Occipital lobe (tissue), 2 donors: ENCODE measurements around the gene NFIL3. TPM values are rescaled to one million over a fixed set of nuclear protein-coding genes. Genes with fewer than 3 reads are reported as not detected.
A peak's percentile ranks its signal among the peaks of the same experiment; 100 is the strongest.
"Not testable (repeated sequence)": the region's sequence is repeated elsewhere in the genome, so short reads cannot be mapped to it uniquely, and the experiment has no call there.

Experiments
- DNase-seq: peaks from one replicate; lab custom pipeline; 2025; lab: John Stamatoyannopoulos, UW
- total RNA-seq: library from RNA; depleted of rRNA; stranded (reverse); fragments of >200 nt; gene quantifications from one replicate; pipeline ENCODE4 v1.2.3, GENCODE V29; 2014

The NFIL3 gene
- total RNA-seq, 1 donor from 2014 or later = 31.4 TPM

DNA sequence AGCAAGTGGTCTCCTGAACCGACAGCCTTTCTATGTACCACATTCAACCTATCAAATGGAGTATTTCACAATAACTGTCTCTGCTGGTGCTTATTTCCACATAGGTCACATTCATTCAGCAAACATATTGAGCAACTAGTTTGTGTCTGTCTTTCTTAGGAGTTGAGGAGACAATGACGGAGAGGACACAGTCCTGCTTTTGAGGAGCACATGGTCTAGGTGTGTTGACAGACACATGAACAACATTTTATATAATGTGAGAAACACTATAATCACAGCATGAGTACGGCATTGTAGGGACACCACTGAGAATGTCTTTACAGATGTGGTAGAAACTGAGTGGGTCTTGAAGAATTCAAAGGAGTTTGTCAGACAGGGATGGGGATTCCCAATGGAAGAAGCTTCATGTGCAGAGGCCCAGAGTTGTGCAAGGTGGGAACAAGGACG, 28.5 kb downstream of the NFIL3 start:
- no peak for DNase-seq

GRCh38 chr9:91393826-91394225, 29.8 kb downstream of the NFIL3 start:
- no peak for DNase-seq

DNA sequence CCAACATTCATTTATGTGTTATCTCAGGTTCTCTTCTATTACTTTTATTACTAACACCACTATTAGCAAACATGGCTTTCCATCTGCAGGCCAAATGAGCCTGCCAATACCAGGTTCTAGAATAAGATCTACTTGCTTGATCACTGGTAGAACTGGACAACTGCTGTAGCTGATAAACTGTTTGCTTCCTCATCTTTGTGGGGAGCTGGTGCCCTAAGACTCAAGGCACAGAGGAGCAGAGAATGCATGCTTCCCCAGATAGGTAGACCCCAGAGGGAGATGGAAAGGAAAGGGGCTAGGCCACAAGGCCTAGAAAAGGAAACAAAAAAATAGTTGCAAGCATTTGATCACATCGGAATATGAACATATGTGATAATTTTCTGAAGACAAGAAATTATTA, 31.2 kb downstream of the NFIL3 start:
- no peak for DNase-seq

- no peak for DNase-seq
Observed at GRCh38 chr9:91391818-91392217, 31.8 kb downstream of the NFIL3 start.

- DNase-seq = no peak
Observed at GRCh38 chr9:91391412-91391811, 32.2 kb downstream of the NFIL3 start.

DNA sequence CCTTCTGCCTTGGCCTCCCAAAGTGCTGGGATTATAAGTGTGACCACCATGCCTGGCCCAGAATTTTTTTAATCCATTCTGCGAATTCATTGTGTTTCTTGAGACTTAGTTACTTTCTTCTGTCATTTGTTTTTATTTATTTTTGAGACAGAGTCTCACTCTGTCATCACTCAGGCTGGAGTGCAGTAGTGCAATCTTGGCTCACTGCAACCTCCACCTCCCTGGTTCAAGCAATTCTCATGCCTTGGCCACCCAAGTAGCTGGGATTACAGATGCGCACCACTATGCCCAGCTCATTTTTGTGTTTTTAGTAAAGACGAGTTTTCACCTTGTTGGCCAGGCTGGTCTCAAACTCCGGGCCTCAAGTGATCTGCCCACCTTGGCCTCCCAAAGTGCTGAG, 33.9 kb downstream of the NFIL3 start:
- not testable (repeated sequence) for DNase-seq

DNA sequence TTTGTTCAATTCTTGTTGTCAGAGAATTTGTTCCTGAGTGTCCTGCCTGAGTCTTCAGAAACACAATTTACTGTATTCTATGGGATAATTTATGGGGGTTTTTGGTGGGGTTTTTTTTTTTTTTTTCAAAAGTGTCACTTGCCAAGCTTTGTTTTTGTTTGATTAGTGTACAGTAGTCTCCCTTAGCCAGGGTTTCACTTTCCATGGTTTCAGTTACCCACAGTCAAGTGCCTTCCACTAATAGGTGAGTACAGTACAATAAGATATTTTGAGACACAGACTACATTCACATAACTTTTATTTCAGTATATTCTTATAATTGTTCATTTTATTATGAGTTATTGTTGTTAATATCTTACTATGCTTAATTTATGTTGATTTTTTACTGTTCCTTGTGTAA, 36.9 kb downstream of the NFIL3 start:
- no peak for DNase-seq

DNA sequence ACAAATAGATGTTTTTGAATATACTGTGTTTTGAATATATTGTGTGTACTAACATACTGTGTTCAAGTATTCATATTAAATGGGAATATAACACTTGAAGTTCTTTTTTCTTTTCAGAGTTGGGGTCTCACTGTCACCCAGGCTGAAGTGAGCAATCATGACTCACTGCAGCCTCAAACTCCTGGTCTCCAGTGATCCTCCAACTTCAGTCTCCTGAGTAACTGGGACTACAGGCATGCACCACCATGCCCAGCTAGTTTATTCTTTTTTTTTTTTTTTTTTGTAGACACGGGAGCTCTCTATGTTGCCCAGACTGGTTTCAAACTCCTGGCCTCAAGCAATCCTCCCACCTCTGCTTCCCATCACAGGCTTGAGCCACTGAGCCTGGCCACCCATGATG, 38.7 kb downstream of the NFIL3 start:
- DNase-seq = no peak

DNA sequence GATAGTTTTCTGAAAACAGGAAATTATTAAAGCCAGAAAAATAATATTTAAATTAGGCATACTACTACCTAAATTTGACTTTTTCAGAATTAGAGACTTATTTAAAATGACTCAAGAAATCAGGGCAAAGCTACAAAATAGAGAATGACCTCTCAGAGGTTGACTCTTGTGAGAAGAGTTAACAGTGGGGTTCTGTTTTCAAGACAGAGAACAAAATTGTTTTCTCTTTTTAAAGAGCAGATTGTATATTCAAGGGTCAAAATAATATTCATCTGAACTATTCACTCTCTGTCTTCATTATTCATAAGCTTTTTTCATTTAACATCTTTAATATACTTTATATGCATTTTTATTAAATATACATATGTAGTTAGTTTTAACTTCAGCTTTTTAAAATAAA, 40.1 kb downstream of the NFIL3 start:
- DNase-seq = no peak

DNA sequence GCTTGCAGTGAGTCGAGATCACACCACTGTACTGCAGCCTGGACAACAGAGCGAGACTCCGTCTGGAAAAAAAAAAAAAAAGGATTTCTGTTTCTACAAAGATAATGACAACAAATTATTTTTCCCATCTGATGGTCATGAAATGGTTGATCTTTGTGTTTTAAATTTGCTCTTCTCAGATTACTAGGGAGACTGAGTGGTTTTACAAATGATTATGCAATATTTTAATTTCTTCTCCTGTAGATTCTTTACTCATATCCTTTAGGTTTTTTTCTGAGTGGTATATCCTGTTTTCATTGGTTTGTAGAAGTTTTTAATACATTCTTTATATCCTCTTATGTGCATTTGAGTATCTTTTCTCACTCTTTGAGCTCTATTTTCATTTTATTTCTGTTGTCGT, 41.3 kb downstream of the NFIL3 start:
- no peak for DNase-seq

DNA sequence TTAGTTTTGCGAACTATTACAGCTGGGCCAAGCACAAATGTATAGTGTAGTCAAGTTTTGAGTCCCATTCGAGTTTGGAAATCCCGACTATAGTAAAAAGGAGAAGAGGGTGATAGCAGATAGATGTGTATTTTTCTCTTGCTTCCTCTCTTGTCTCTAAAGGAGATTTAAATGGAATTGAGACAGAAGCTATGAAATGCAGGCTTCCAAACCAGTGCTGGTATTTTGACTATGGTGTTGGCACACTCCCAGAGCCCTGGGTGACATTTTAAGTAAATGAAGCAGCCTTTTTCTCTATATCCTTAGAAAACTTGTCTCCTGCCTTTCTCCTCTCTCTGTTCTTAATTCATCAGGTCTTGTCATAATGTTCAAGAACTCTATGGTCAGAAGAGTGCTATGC, 44.2 kb downstream of the NFIL3 start:
- DNase-seq = no peak

GRCh38 chr9:91378695-91379127, 44.9 kb downstream of the NFIL3 start:
- no peak for DNase-seq

DNA sequence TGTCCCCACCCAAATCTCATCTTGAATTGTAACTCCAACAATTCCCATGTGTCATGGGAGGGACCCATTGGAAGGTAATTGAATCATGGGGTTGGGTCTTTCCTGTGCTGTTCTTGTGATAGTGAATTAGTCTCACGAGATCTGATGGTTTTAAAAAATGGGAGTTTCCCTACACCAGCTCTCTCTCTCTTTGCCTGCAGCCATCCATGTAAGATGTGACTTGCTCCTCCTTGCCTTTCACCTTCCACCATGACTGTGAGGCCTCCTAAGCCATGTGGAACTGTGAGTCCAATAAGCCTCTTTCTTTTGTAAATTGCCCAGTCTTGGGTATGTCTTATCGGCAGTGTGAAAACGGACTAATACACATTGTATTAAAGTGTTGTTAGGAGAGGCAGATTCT, 45.6 kb downstream of the NFIL3 start:
- DNase-seq = not testable (repeated sequence)

- DNase-seq = no peak
Observed at GRCh38 chr9:91376239-91376638, 47.4 kb downstream of the NFIL3 start.

DNA sequence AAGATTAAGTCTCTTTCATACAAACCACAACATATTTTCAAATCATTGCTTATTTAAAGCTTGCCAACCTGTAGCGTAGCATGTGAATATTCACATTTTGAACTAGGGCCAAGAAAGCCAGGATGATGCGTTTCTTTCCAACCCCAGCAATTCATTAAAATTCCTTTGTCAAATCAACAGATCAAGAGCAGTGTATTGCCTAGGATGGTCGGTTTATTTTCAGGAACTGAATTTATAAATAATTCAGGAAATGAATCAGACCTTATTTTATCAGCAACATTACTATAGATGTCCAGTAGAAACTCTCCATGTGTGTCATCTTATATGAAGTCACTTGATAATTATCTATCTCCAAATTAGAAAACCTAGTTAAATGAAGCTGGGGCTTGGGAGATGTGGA, 48.7 kb downstream of the NFIL3 start:
- no peak for DNase-seq

DNA sequence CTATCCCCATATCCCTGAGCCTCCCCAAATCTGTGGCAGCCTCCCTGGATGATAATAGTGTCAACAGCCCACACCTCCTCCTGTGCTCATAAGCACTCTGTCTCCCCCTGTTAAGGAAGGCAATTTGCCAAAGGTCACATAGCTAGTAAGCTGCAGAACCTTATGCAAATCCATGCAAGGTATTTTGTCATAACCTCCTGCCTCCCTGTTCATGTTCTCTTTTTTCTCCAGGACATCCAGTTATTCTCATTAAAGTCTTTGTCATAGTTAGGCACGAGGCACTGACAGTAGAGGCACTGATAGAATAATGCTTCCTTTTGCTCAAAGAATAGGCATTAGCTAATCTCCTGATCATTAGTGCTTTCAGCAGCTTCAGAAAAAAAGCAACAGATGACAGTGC, 51.7 kb downstream of the NFIL3 start:
- DNase-seq = no peak

- DNase-seq = not testable (repeated sequence)
Observed at GRCh38 chr9:91370006-91370405, 53.6 kb downstream of the NFIL3 start.

GRCh38 chr9:91364702-91365101, 58.9 kb downstream of the NFIL3 start:
- no peak for DNase-seq

DNA sequence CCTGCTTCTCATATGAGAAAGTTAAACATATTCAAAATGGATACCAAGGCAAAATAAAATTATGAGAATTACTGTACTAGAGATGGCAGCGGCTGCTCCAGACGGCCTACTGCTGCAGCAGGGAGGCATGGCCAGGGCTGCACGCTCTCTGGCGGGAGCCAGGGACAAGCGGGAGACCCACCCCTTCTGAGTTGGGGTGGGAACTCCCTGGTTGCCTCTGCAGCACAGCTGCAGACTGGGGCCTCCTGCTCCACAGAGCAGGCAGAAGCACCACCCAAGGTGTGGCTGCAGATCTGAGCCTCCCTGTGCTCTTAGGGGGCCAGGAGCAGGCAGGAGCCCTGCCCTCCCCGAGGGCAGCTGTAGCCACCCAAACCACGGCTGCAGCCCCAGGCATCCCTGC, 59.6 kb downstream of the NFIL3 start:
- DNase-seq = no peak

DNA sequence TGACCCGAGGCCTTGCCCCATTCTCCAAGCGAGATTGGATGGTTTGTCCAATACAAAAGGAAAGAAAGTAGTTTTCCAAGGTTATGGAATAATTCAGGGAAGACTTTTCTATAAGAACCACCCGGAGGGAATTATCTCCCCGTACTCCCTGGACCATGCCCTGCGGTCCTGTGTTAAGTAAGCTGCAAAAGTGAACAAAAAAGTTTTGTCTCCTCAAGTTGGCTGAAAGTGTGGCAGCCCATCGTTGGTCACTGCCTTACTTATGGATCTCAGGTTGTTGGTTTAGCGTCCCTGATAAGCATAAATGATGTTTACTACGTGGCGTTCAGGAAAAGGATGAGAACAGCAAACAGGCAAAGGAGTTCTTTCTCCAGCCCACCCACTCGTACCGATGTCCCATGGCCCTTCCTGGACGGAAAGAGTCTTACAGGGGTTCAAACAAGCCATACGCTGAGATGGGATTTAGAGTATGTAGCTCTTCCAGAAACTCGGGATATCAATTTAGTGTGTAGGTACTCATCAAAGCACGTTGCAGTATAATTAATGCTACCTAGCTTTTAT, 61.5 kb downstream of the NFIL3 start:
- no peak for DNase-seq

- peak; percentile 72 for DNase-seq
Observed at GRCh38 chr9:91361291-91362050, 62.2 kb downstream of the NFIL3 start, which contains the start of gene AUH. AUH (minus strand) TSS chr9:91361918; CDS start chr9:91361889, 29 bp downstream.

DNA sequence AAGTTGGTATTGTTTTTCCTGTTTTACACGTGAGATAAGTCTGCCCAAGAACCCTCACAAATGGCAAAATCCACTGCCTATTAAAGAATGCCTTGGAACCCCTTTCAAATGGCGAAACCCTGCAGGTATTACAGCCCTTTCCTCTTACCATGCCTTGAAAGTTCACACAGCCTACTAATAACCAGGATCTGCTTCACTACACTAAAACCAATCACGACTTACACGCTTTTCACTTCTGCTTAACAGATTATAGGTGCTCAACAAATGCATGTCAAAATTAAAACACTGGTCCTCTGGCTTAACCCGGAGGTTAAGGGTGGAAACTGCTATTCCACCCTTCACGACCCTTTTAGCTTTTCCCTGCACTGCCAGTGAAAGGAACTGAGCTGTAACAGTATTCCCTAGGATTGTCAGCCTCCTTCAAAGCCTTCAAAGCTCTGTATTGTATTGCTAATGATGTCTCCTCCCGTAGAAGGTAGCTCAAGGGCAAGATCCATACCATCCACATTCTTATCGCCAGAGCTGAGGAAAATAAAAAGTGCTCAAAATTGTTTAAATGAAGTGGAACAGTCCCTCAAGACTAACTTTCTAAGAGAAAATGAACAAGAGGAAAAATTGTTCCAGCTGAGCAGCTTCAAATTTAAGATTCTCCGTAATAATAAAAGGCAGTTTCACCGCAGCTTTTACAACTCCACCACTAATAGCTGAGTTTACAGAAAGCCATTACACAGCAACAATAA, 62.9 kb downstream of the NFIL3 start:
- DNase-seq = no peak
